Body of pancreas (tissue), 4 donors: ENCODE measurements around the gene SYK. TPM values are rescaled to one million over a fixed set of nuclear protein-coding genes. Genes with fewer than 3 reads are reported as not detected.

Experiments used
- ATAC-seq: fragments of 150-250 bp; one replicate; pipeline ENCODE4 v1.9.1; 2016
- DNase-seq, 4 donors: peaks; one replicate each; pipeline ENCODE4 v3.0.0-alpha.2; 2019
- H3K27ac ChIP-seq, 4 donors: fragments of 200-600 bp; sonication (generic); 1 replicate in 3 of 4; 2 replicates in 1 of 4; pipeline versions ENCODE4 v1.5.1 to v1.6.1; 2016 to 2019; ENCODE audit warnings: mild to moderate bottlenecking in 1 of 4, mixed read lengths in 1 of 4, moderate library complexity in 1 of 4
- H3K27me3 ChIP-seq, 2 donors: fragments of 200-600 bp; sonication (generic); one replicate each; pipeline ENCODE4 v1.6.0; 2016; ENCODE audit warnings: mild to moderate bottlenecking in 1 of 2
- H3K36me3 ChIP-seq, 2 donors: fragments of 200-600 bp; sonication (generic); replicated peaks in 1 of 2; 2 replicates each; pipeline ENCODE4 v1.5.1; 2016; ENCODE audit warnings: low read depth in 2 of 2; ENCODE audit not compliant: insufficient read depth in 1 of 2
- H3K4me1 ChIP-seq: fragments of 200-600 bp; sonication (generic); one replicate; pipeline ENCODE4 v1.6.0; 2016
- H3K4me3 ChIP-seq, 2 donors: fragments of 200-600 bp; sonication (generic); 1 replicate in 1 of 2; 2 replicates in 1 of 2; pipeline ENCODE4 v1.5.1; 2016 to 2019
- H3K9me3 ChIP-seq, 3 donors: fragments of 200-600 bp; sonication (generic); 1 replicate in 2 of 3; 2 replicates in 1 of 3; pipeline ENCODE4 v1.5.1; 2016
- CTCF ChIP-seq, 7 experiments: fragments of 450-650 bp in 4 of 7; fragments of 200-600 bp in 3 of 7; sonication (generic) in 3 of 7; IDR thresholded peaks; one replicate each; pipeline ENCODE4 v1.5.1; 2016 to 2019; ENCODE audit warnings: antibody characterized with exemption in 7 of 7
- POLR2A ChIP-seq, 3 donors: fragments of 450-650 bp; IDR thresholded peaks; one replicate each; pipeline ENCODE4 v1.6.1; 2016; ENCODE audit warnings: antibody characterized with exemption in 3 of 3, mild to moderate bottlenecking in 2 of 3
- WGBS, 2 donors: methylation state at CpG; one replicate each; pipeline ENCODE4 v1.1.5; 2017; 5-methylcytosine and 5-hydroxymethylcytosine counted together
- intact Hi-C: fragments of 100-400 bp; cut with DNase I; formaldehyde crosslinking; loops from one replicate; pipeline ENCODE4 v1.15.1; 2023
- total RNA-seq, 2 donors: library from RNA; depleted of rRNA; stranded (reverse); fragments of >200 nt; gene quantifications; one replicate each; pipeline ENCODE4 v1.1.0, GENCODE V29; 2016

SYK gene
- total RNA-seq, 2 donors from 2014 or later = 10.5 to 11.2 TPM

GRCh38 chr9:90861380-90861779, 59.8 kb downstream of the SYK start:
- intact Hi-C loops = no loop called here
- DNase-seq (no peak), ATAC-seq (no peak)
- Histone ChIP-seq H3K4me3 (no peak overlapping the region), H3K27me3 (no peaks in the 10 kb centered on the region), H3K9me3 (no peaks in the 10 kb centered on the region), H3K27ac (no peak overlapping the region), H3K4me1 (no peaks in the 10 kb centered on the region), H3K36me3 (peaks cover 0 to 1% of the 10 kb centered on the region in 2 donors)
- TF ChIP-seq CTCF (IDR thresholded peaks at IDR 0.05) (no peak), POLR2A (IDR thresholded peaks at IDR 0.05) (no peak)
- WGBS, 2 donors = 75 to 77% methylated on average over 1 to 2 of the region's 2 CpGs

DNA sequence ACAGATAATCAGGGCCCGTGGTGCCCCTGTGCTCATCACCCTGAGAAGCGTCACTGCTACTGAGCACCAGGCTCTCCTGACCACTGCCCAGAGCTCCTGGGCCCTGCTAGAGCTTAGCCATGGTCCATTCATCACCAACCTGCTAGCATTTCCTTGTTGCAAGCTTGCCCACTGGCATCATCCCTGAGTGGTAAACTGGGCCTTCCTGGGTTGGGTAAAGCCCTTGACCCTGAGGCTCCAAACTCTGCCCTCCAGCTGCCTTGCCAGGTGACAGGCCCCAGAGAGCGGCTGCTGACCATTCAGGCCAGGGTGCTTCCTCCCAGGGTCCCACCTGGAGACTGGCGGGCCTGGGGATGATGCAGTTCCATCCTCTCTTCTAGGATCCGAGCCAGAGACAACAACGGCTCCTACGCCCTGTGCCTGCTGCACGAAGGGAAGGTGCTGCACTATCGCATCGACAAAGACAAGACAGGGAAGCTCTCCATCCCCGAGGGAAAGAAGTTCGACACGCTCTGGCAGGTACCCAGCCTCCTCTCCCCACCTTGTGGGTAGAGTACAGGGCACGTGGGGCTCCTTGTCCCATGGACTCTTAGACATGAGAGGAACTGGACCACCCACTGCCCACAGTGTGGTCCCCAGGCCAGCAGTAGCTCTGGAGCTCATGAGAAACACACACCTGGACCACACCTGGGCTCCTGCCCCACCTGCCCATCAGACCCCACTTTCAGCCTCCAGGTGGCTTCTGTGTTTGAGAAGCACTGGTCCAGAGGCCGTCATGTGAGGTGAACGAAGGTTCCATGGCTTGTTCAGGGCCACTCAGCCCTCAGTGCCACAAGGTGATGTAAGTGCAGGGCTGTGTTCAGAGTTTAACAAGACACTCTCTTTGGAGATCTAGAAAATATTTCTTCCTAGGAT, 60.5 kb downstream of the SYK start:
- no peak overlapping the region for H3K27ac ChIP-seq
- no peaks in the 10 kb centered on the region for H3K9me3 ChIP-seq
- ATAC-seq (no peak), DNase-seq (no peak)
- 88 to 89% methylated on average over 9 to 16 of the region's 16 CpGs for WGBS, 2 donors
- H3K36me3 ChIP-seq = peaks cover 0 to 2% of the 10 kb centered on the region in 2 donors
- TF ChIP-seq POLR2A (IDR thresholded peaks at IDR 0.05) (no peak), CTCF (IDR thresholded peaks at IDR 0.05) (no peak)
- no peak overlapping the region for H3K4me3 ChIP-seq
- intact Hi-C loops = no loop called here
- no peaks in the 10 kb centered on the region for H3K4me1 ChIP-seq
- H3K27me3 ChIP-seq = no peaks in the 10 kb centered on the region

DNA sequence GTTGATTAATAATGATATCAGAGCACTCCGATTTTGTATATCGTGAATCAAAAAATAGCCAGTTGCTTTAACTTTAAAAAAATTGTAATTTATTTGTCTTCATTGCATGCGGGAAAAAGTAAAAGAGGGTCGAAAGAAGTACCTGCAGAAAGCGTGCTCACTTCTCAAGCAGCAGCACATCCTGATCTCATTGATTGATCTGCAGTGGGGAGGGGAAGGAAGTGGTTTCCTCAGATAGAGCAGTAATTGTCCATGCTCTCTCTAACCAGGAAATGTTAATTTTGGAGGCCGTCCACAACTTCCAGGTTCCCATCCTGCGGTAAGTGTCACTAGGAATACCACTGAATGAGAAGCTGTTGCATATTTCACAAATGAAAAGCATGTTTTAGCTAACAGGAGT, 63.2 kb downstream of the SYK start:
- DNase-seq (no peak), ATAC-seq (no peak)
- no peaks in the 10 kb centered on the region for H3K9me3 ChIP-seq
- H3K27me3 ChIP-seq = no peaks in the 10 kb centered on the region
- peaks cover 0 to 6% of the 10 kb centered on the region in 2 donors for H3K36me3 ChIP-seq
- 71 to 85% methylated on average over 7 of the region's 7 CpGs for WGBS, 2 donors
- no peaks in the 10 kb centered on the region for H3K4me1 ChIP-seq
- intact Hi-C loops = no loop called here
- TF ChIP-seq POLR2A (IDR thresholded peaks at IDR 0.05) (no peak), CTCF (IDR thresholded peaks at IDR 0.05) (no peak)
- H3K27ac ChIP-seq = no peak overlapping the region
- no peak overlapping the region for H3K4me3 ChIP-seq

DNA sequence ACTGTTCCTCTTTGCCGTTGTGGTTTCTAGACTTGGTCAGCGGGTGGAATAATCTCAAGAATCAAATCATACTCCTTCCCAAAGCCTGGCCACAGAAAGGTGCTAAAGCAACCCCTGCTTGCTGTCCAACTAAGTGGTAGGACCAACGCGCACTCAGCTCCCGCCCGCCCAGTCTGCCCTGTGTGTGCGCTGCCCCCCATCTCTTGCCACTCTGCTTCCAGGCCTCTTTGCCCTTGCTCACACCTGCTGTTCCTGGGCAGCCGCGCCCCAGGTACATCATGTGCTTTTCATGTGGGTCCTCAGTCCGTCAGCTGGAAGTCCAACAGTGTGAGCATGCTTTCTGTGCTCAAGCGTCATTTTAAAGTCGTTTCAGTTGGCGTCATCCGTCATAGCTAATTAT, 65.5 kb downstream of the SYK start:
- H3K9me3 ChIP-seq = no peaks in the 10 kb centered on the region
- no peak for TF ChIP-seq CTCF (IDR thresholded peaks at IDR 0.05)
- TF ChIP-seq POLR2A (IDR thresholded peaks at IDR 0.05) = no peak
- intact Hi-C loops = no loop called here
- DNase-seq (no peak), ATAC-seq (no peak)
- H3K27ac ChIP-seq = no peak overlapping the region
- H3K4me3 ChIP-seq = no peak overlapping the region
- 91 to 96% methylated on average over 14 of the region's 14 CpGs for WGBS, 2 donors
- no peaks in the 10 kb centered on the region for H3K4me1 ChIP-seq
- no peaks in the 10 kb centered on the region for H3K27me3 ChIP-seq
- H3K36me3 ChIP-seq = peaks cover 0 to 4% of the 10 kb centered on the region in 2 donors

- no peaks in the 10 kb centered on the region for H3K9me3 ChIP-seq
- ATAC-seq = no peak
- H3K36me3 ChIP-seq = peaks cover 0 to 4% of the 10 kb centered on the region in 2 donors
- TF ChIP-seq POLR2A (IDR thresholded peaks at IDR 0.05) = no peak
- no peak for TF ChIP-seq CTCF (IDR thresholded peaks at IDR 0.05)
- no peak overlapping the region for H3K27ac ChIP-seq
- no peaks in the 10 kb centered on the region for H3K4me1 ChIP-seq
- no peaks in the 10 kb centered on the region for H3K27me3 ChIP-seq
- DNase-seq = no peak
- intact Hi-C loops = no loop called here
- no peak overlapping the region for H3K4me3 ChIP-seq
These were observed 66.9 kb downstream of the SYK start for GRCh38 chr9:90868555-90868954.
